Activated CD4-positive, alpha-beta T cell treated with anti-CD3 and anti-CD28 coated beads, Interleukin-2, amount 50 U/mL, for 48 hours (primary cell): Measurements from ENCODE around the gene TBC1D3D.
"Not testable (repeated sequence)": the region's sequence is repeated elsewhere in the genome, so short reads cannot be mapped to it uniquely, and the experiment has no call there.

Experiments
- DNase-seq, 2 experiments: peaks; one replicate each; pipeline ENCODE4 v3.0.0-alpha.2; 2020

TBC1D3D gene

GRCh38 chr17:38003676-38004075, at the start of gene TBC1D3D:
TBC1D3D (plus strand) TSS chr17:38003976; CDS start chr17:38005561, 1,585 bp downstream.
- not testable (repeated sequence) for DNase-seq

GRCh38 chr17:37988960-37989359, 14.8 kb upstream of the TBC1D3D start, which contains the start of gene TBC1D3L:
TBC1D3L (minus strand) TSS chr17:37989060; CDS start chr17:37987520, 1,540 bp downstream.
- DNase-seq = not testable (repeated sequence)
